Measurements from ENCODE around the gene ANKFN1.

Gene ANKFN1

DNA sequence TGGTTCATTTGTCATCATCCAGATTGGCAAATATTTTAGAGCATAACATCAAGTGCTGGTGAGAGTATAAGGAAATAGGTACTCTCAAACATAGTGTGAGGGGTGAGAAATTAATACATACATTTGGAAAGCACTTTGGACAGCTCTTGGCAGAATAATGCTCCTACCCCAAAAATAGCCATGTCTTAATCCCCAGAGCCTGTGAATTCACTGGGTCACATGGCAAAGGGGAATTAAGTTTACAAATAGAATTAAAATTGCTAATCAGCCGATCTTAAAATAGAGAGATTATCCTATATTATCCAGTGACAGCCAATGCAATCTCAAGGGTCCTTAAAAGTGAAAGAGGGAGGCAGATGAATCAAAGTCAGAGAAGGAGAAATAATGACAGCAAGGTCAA, 38.8 kb upstream of the ANKFN1 start:
- H2AFZ ChIP-seq (ENCODE audit: low read length) = no peak overlapping the region
- H4K20me1 ChIP-seq (ENCODE audit: insufficient read depth, low read length) = no peaks in the 10 kb centered on the region
- H3K9me3 ChIP-seq (replicated peaks; ENCODE audit: insufficient read depth, low read length) = no peaks in the 10 kb centered on the region
- no peak overlapping the region for H3K4me3 ChIP-seq (ENCODE audit: low read length)
- no peaks in the 10 kb centered on the region for H3F3A ChIP-seq (ENCODE audit: insufficient read depth, low read length)
- no peak overlapping the region for H3K9ac ChIP-seq (ENCODE audit: low read length)
- H3K27me3 ChIP-seq (replicated peaks; ENCODE audit: insufficient read depth, low read length) = no peaks in the 10 kb centered on the region
- H3K4me2 ChIP-seq (ENCODE audit: low read depth, low read length) = no peak overlapping the region
- no peaks in the 10 kb centered on the region for H3K36me3 ChIP-seq (replicated peaks; ENCODE audit: insufficient read depth, low read length)
- H3K27ac ChIP-seq (ENCODE audit: low read length) = no peak overlapping the region
- TF ChIP-seq EZH2 (optimal IDR thresholded peaks at IDR 0.05; ENCODE audit: low read depth, low read length) = no peak
- TF ChIP-seq, protein P1, sequence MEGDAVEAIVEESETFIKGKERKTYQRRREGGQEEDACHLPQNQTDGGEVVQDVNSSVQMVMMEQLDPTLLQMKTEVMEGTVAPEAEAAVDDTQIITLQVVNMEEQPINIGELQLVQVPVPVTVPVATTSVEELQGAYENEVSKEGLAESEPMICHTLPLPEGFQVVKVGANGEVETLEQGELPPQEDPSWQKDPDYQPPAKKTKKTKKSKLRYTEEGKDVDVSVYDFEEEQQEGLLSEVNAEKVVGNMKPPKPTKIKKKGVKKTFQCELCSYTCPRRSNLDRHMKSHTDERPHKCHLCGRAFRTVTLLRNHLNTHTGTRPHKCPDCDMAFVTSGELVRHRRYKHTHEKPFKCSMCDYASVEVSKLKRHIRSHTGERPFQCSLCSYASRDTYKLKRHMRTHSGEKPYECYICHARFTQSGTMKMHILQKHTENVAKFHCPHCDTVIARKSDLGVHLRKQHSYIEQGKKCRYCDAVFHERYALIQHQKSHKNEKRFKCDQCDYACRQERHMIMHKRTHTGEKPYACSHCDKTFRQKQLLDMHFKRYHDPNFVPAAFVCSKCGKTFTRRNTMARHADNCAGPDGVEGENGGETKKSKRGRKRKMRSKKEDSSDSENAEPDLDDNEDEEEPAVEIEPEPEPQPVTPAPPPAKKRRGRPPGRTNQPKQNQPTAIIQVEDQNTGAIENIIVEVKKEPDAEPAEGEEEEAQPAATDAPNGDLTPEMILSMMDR (IDR thresholded peaks at IDR 0.05; ENCODE audit: low read length) = no peak
- TF ChIP-seq EZH2phosphoT487 (IDR thresholded peaks at IDR 0.05; ENCODE audit: low read length) = no peak
- no peaks in the 10 kb centered on the region for H3K4me1 ChIP-seq (ENCODE audit: low read length)
- no peak for DNase-seq
- H3K79me2 ChIP-seq (ENCODE audit: low read length) = no peaks in the 10 kb centered on the region
- H3K9me2 ChIP-seq (replicated peaks; ENCODE audit: insufficient read depth, low read length) = no peaks in the 10 kb centered on the region

DNA sequence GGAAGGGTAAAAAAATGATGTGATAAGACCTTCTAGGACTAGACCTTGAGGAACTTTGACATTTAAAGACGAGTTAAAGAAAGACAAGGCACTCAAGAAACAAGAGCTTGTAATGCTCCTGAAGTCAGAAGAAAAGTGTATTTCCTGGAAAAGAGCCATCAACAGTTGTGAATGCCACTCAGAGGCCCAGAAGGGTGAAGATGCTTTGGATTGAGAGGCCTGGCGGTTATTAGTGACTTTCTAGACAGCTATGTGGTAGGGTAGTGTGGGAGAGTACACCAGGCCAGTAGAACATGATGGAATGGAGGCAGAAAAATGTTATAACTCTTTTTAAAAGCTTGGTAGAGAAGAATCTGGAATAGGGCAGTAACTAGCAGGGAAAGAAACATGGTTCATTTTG, 34.1 kb upstream of the ANKFN1 start:
- Histone ChIP-seq H2AFZ (ENCODE audit: low read length) (no peak overlapping the region), H3K79me2 (ENCODE audit: low read length) (no peaks in the 10 kb centered on the region), H3K4me2 (ENCODE audit: low read depth, low read length) (no peak overlapping the region), H3K36me3 (replicated peaks; ENCODE audit: insufficient read depth, low read length) (no peaks in the 10 kb centered on the region), H3K9me2 (replicated peaks; ENCODE audit: insufficient read depth, low read length) (no peaks in the 10 kb centered on the region), H3K9ac (ENCODE audit: low read length) (no peak overlapping the region), H3K4me1 (ENCODE audit: low read length) (no peaks in the 10 kb centered on the region), H3K9me3 (replicated peaks; ENCODE audit: insufficient read depth, low read length) (no peaks in the 10 kb centered on the region), H3K4me3 (ENCODE audit: low read length) (no peak overlapping the region), H3F3A (ENCODE audit: insufficient read depth, low read length) (no peaks in the 10 kb centered on the region), H4K20me1 (ENCODE audit: insufficient read depth, low read length) (no peaks in the 10 kb centered on the region), H3K27me3 (replicated peaks; ENCODE audit: insufficient read depth, low read length) (no peaks in the 10 kb centered on the region), H3K27ac (ENCODE audit: low read length) (no peak overlapping the region)
- DNase-seq = no peak
- no peak for TF ChIP-seq EZH2 (optimal IDR thresholded peaks at IDR 0.05; ENCODE audit: low read depth, low read length)
- TF ChIP-seq, protein P1 (IDR thresholded peaks at IDR 0.05; ENCODE audit: low read length) = no peak
- no peak for TF ChIP-seq EZH2phosphoT487 (IDR thresholded peaks at IDR 0.05; ENCODE audit: low read length)

DNA sequence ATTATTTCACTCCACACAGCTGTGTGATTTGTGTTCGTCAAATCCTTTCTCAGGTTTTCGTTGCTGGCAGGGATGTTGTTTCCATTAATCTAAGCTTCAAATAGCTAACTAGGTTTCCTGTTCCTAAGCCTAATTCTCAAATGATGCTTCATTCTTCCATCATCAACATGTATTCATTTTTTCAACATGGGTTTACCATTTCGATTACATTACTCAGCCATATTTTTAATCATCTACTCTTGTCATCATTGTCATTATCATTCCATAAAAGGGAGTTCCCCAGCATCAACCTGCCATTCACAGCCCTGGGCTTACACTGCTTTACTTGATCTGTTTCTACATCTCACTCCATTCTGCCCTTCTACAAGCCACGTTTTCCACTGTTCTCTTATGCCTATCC, 33.3 kb upstream of the ANKFN1 start:
- H3K27ac ChIP-seq (ENCODE audit: low read length) = no peak overlapping the region

More for the DNA sequence above, 33.3 kb upstream of the ANKFN1 start:
- Histone ChIP-seq H2AFZ (ENCODE audit: low read length) (no peak overlapping the region), H4K20me1 (ENCODE audit: insufficient read depth, low read length) (no peaks in the 10 kb centered on the region), H3K9me3 (replicated peaks; ENCODE audit: insufficient read depth, low read length) (no peaks in the 10 kb centered on the region), H3K9me2 (replicated peaks; ENCODE audit: insufficient read depth, low read length) (no peaks in the 10 kb centered on the region), H3K4me3 (ENCODE audit: low read length) (no peak overlapping the region), H3K4me2 (ENCODE audit: low read depth, low read length) (no peak overlapping the region), H3F3A (ENCODE audit: insufficient read depth, low read length) (no peaks in the 10 kb centered on the region), H3K9ac (ENCODE audit: low read length) (no peak overlapping the region), H3K36me3 (replicated peaks; ENCODE audit: insufficient read depth, low read length) (no peaks in the 10 kb centered on the region), H3K79me2 (ENCODE audit: low read length) (no peaks in the 10 kb centered on the region), H3K4me1 (ENCODE audit: low read length) (no peaks in the 10 kb centered on the region), H3K27me3 (replicated peaks; ENCODE audit: insufficient read depth, low read length) (no peaks in the 10 kb centered on the region)
- no peak for DNase-seq
- TF ChIP-seq, protein P1 (IDR thresholded peaks at IDR 0.05; ENCODE audit: low read length) = no peak

Data from MM.1S (cell line).